BE2C (cell line): Measurements from ENCODE around the gene FERMT1.

Experiments used
- DNase-seq: peaks from one replicate; pipeline ENCODE4 v3.0.0-alpha.2; 2020
- H3K27me3 ChIP-seq: fragments of 250-450 bp; sonication (Bioruptor Pico); 2 replicates; pipeline ENCODE4 v1.5.1; 2020; ENCODE audit warnings: mild to moderate bottlenecking
- H3K36me3 ChIP-seq: fragments of 250-450 bp; sonication (Bioruptor Pico); 2 replicates; pipeline ENCODE4 v1.5.1; 2020; ENCODE audit warnings: mild to moderate bottlenecking
- H3K4me1 ChIP-seq: fragments of 250-450 bp; sonication (Bioruptor Pico); 2 replicates; pipeline ENCODE4 v1.5.1; 2020
- H3K4me3 ChIP-seq: 2 replicates; pipeline ENCODE4 v1.5.1; 2011; ENCODE audit warnings: low read depth, low read length
- H3K9me3 ChIP-seq: fragments of 250-450 bp; sonication (Bioruptor Pico); 2 replicates; pipeline ENCODE4 v1.5.1; 2020
- TF ChIP-seq, protein P1 (sequence below): IDR thresholded peaks from 2 replicates; pipeline ENCODE4 v1.5.1; 2012; ENCODE audit warnings: mild to moderate bottlenecking, low read depth, low read length

FERMT1 gene

DNA sequence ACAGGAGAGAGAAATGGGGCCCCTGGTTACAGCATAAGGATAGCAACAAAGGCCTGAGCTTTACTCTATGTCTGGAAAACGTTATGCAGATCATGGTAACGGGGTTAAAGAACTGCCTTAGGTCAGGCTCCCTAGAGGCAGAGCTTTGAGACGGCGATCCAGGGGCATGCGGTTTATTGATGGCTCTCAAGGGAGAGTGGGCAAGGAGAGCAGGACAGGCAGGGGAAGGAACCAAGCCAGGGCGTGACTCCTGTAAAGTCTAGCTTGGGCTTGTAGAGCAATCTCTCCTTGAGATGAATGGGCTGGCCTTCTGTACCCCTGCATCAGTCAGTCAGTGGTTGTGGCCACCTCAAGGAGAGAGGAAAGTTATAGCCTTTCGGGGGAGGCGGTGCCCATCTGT lies 12.5 kb upstream of the FERMT1 start:
- TF ChIP-seq, protein P1, sequence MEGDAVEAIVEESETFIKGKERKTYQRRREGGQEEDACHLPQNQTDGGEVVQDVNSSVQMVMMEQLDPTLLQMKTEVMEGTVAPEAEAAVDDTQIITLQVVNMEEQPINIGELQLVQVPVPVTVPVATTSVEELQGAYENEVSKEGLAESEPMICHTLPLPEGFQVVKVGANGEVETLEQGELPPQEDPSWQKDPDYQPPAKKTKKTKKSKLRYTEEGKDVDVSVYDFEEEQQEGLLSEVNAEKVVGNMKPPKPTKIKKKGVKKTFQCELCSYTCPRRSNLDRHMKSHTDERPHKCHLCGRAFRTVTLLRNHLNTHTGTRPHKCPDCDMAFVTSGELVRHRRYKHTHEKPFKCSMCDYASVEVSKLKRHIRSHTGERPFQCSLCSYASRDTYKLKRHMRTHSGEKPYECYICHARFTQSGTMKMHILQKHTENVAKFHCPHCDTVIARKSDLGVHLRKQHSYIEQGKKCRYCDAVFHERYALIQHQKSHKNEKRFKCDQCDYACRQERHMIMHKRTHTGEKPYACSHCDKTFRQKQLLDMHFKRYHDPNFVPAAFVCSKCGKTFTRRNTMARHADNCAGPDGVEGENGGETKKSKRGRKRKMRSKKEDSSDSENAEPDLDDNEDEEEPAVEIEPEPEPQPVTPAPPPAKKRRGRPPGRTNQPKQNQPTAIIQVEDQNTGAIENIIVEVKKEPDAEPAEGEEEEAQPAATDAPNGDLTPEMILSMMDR: no peak
- no peak for DNase-seq
- no peak overlapping the region for H3K4me3 ChIP-seq
- H3K36me3 ChIP-seq: no peaks in the 10 kb centered on the region
- H3K27me3 ChIP-seq: peaks cover 5% of the 10 kb centered on the region; the same call in 1 of the 2 replicates
- no peaks in the 10 kb centered on the region for H3K9me3 ChIP-seq
- H3K4me1 ChIP-seq: no peaks in the 10 kb centered on the region

- TF ChIP-seq, protein P1: no peak
- no peaks in the 10 kb centered on the region for H3K9me3 ChIP-seq
- no peaks in the 10 kb centered on the region for H3K36me3 ChIP-seq
- DNase-seq: no peak
- peaks cover 5% of the 10 kb centered on the region; the same call in 1 of the 2 replicates for H3K27me3 ChIP-seq
- H3K4me3 ChIP-seq: no peak overlapping the region
- no peaks in the 10 kb centered on the region for H3K4me1 ChIP-seq
These were observed 11.8 kb upstream of the FERMT1 start for GRCh38 chr20:6134592-6134991.

DNA sequence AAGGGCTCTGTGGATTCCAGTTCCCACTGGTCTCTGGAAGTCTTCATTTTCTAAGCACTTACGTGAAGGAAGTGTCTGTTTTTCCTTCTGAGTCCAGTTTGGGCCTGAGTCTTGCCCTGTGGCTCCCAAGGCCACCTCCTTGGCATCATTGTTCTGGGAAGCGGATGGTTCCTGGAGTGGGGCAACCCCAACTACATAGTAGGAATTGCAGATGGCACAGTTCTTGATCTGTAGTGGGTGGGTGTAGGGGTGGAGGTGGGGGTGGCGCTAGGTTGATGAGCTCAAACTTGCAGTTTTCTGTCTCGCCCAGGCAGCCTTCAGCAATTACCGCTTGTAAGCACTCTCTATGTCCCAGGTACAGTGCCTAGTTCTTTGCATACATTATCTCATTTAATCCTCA lies 7.2 kb upstream of the FERMT1 start:
- no peak for DNase-seq
- H3K4me1 ChIP-seq: no peaks in the 10 kb centered on the region
- no peak overlapping the region for H3K4me3 ChIP-seq
- peaks cover 3% of the 10 kb centered on the region; the same call in 1 of the 2 replicates for H3K27me3 ChIP-seq
- H3K36me3 ChIP-seq: no peaks in the 10 kb centered on the region
- H3K9me3 ChIP-seq: no peaks in the 10 kb centered on the region
- TF ChIP-seq, protein P1: no peak

GRCh38 chr20:6127825-6128224 lies 5.0 kb upstream of the FERMT1 start:
- no peak for DNase-seq
- H3K4me1 ChIP-seq: no peaks in the 10 kb centered on the region
- H3K27me3 ChIP-seq: peaks cover 20% of the 10 kb centered on the region
- H3K36me3 ChIP-seq: no peaks in the 10 kb centered on the region
- TF ChIP-seq, protein P1: no peak
- no peak overlapping the region for H3K4me3 ChIP-seq
- H3K9me3 ChIP-seq: no peaks in the 10 kb centered on the region

- DNase-seq: no peak
- Histone ChIP-seq H3K9me3 (no peaks in the 10 kb centered on the region), H3K4me1 (no peaks in the 10 kb centered on the region), H3K36me3 (no peaks in the 10 kb centered on the region), H3K4me3 (no peak overlapping the region), H3K27me3 (peaks cover 30% of the 10 kb centered on the region)
- TF ChIP-seq, protein P1: no peak
These were observed 4.0 kb upstream of the FERMT1 start for GRCh38 chr20:6126846-6127245.

GRCh38 chr20:6123649-6124014 lies 802 bp upstream of the FERMT1 start:
- Histone ChIP-seq H3K27me3 (peaks cover 48% of the 10 kb centered on the region), H3K4me3 (no peak overlapping the region), H3K9me3 (no peaks in the 10 kb centered on the region), H3K36me3 (no peaks in the 10 kb centered on the region), H3K4me1 (no peaks in the 10 kb centered on the region)
- no peak for DNase-seq
- TF ChIP-seq, protein P1: no peak
